IMR-90 (cell line): ENCODE data around the gene FAM118A. TPM values are rescaled to one million over a fixed set of nuclear protein-coding genes. Genes with fewer than 3 reads are reported as not detected.

Experiments
- ATAC-seq: fragments of 200-7000 bp; cut with Tn5 transposase; 2 replicates; pipeline ENCODE4 v1.9.1; 2020; ENCODE audit warnings: low read depth, mild to moderate bottlenecking, moderate library complexity
- BruUV-seq: library from RNA; stranded (reverse); fragments of 400-500 nt; replicated peaks from 2 replicates; lab custom pipeline; 2021; lab: Mats Ljungman, UMichigan
- CTCF ChIA-PET: fragments of 300-600 bp; formaldehyde crosslinking; extraction: SDS; loops from one replicate; lab custom pipeline; 2021; ENCODE audit warnings: antibody characterized with exemption; lab: Yijun Ruan, JAX
- POLR2A ChIA-PET: fragments of 300-600 bp; sonication (Branson Sonifier 250); formaldehyde crosslinking; loops from one replicate; lab custom pipeline; 2022; ENCODE audit warnings: antibody characterized with exemption; ENCODE audit not compliant: unreplicated experiment; lab: Charles Lee
- DNase-seq: peaks from one replicate; pipeline ENCODE4 v3.0.0; 2013
- H2AFZ ChIP-seq: replicated peaks from 2 replicates; pipeline ENCODE3; 2013; ENCODE audit warnings: low read length, mild to moderate bottlenecking; ENCODE audit not compliant: poor library complexity
- H2AK5ac ChIP-seq: 2 replicates; pipeline ENCODE4 v1.6.1; 2013; ENCODE audit warnings: low read depth, low read length, inconsistent platforms
- H2AK9ac ChIP-seq: replicated peaks from 2 replicates; pipeline ENCODE3; 2013; ENCODE audit warnings: mild to moderate bottlenecking, low read depth, low read length, moderate library complexity; ENCODE audit not compliant: poor library complexity
- H2BK120ac ChIP-seq: 2 replicates; pipeline ENCODE4 v1.6.1; 2013; ENCODE audit warnings: low read depth, low read length, inconsistent platforms
- H2BK15ac ChIP-seq: 3 replicates; pipeline ENCODE4 v1.6.1; 2013; ENCODE audit warnings: low read depth, low read length, inconsistent platforms
- H2BK20ac ChIP-seq: 2 replicates; pipeline ENCODE4 v1.6.1; 2013; ENCODE audit warnings: low read depth, mild to moderate bottlenecking, inconsistent platforms, low read length, moderate library complexity
- H2BK5ac ChIP-seq: 2 replicates; pipeline ENCODE4 v1.6.1; 2013; ENCODE audit warnings: mild to moderate bottlenecking, low read depth, low read length, inconsistent platforms; ENCODE audit not compliant: poor library complexity, severe bottlenecking
- H3K14ac ChIP-seq: replicated peaks from 2 replicates; pipeline ENCODE4 v1.6.1; 2013; ENCODE audit warnings: low read depth, low read length, inconsistent platforms
- H3K18ac ChIP-seq: 2 replicates; pipeline ENCODE4 v1.6.1; 2013; ENCODE audit warnings: low read depth, low read length, control low read depth
- H3K23ac ChIP-seq: 2 replicates; pipeline ENCODE4 v1.6.1; 2013; ENCODE audit warnings: low read depth, low read length, inconsistent platforms
- H3K27ac ChIP-seq: 2 replicates; pipeline ENCODE4 v1.5.1; 2013; ENCODE audit warnings: mild to moderate bottlenecking, control low read depth, low read length; ENCODE audit not compliant: insufficient read depth
- H3K27me3 ChIP-seq: 2 replicates; pipeline ENCODE4 v1.6.1; 2013; ENCODE audit warnings: low read length; ENCODE audit not compliant: control insufficient read depth, insufficient read depth
- H3K36me3 ChIP-seq: 2 replicates; pipeline ENCODE4 v1.6.1; 2013; ENCODE audit warnings: low read length, mixed read lengths; ENCODE audit not compliant: control insufficient read depth, insufficient read depth
- H3K4ac ChIP-seq: 2 replicates; pipeline ENCODE4 v1.6.1; 2013; ENCODE audit warnings: low read depth, low read length, inconsistent platforms
- H3K4me1 ChIP-seq: 2 replicates; pipeline ENCODE4 v1.6.1; 2013; ENCODE audit warnings: low read length, mixed read lengths; ENCODE audit not compliant: control insufficient read depth, insufficient read depth
- H3K4me2 ChIP-seq: 2 replicates; pipeline ENCODE4 v1.6.1; 2013; ENCODE audit warnings: low read depth, mild to moderate bottlenecking, control low read depth, low read length, moderate library complexity
- H3K4me3 ChIP-seq: 2 replicates; pipeline ENCODE4 v1.5.1; 2013; ENCODE audit warnings: low read depth, mild to moderate bottlenecking, control low read depth, low read length, moderate library complexity; ENCODE audit not compliant: insufficient read depth
- H3K56ac ChIP-seq: 2 replicates; pipeline ENCODE4 v1.6.1; 2013; ENCODE audit warnings: low read length, inconsistent platforms; ENCODE audit not compliant: insufficient read depth; ENCODE audit errors: extremely low read depth
- H3K79me1 ChIP-seq, 2 experiments: 2 replicates each; pipeline ENCODE4 v1.6.1; 2013; ENCODE audit warnings: low read length in 2 of 2, inconsistent platforms in 1 of 2, low read depth in 1 of 2
- H3K9ac ChIP-seq: 2 replicates; pipeline ENCODE4 v1.6.1; 2013; ENCODE audit warnings: low read depth, low read length, control low read depth
- H3K9me1 ChIP-seq: 2 replicates; pipeline ENCODE4 v1.6.1; 2013; ENCODE audit warnings: low read length, inconsistent platforms; ENCODE audit not compliant: insufficient read depth
- H3K9me3 ChIP-seq: 2 replicates; pipeline ENCODE4 v1.6.1; 2013; ENCODE audit warnings: low read length; ENCODE audit not compliant: control insufficient read depth, insufficient read depth
- H4K20me1 ChIP-seq: 2 replicates; pipeline ENCODE4 v1.6.1; 2013; ENCODE audit warnings: low read length, inconsistent platforms; ENCODE audit not compliant: insufficient read depth
- H4K5ac ChIP-seq: 2 replicates; pipeline ENCODE4 v1.6.1; 2013; ENCODE audit warnings: mild to moderate bottlenecking, low read depth, low read length, control low read depth
- H4K8ac ChIP-seq, 2 experiments: 2 replicates each; pipeline ENCODE4 v1.6.1; 2013; ENCODE audit warnings: low read depth in 2 of 2, low read length in 2 of 2, control low read depth in 1 of 2, inconsistent platforms in 1 of 2
- H4K91ac ChIP-seq: 2 replicates; pipeline ENCODE4 v1.6.1; 2013; ENCODE audit warnings: low read depth, low read length, inconsistent platforms; ENCODE audit not compliant: insufficient read depth
- BHLHE40 ChIP-seq: fragments of 150-350 bp; IDR thresholded peaks from 2 replicates; pipeline ENCODE4 v1.6.1; 2016; ENCODE audit warnings: mild to moderate bottlenecking, low read depth, low read length
- CHD1 ChIP-seq: IDR thresholded peaks from 2 replicates; pipeline ENCODE4 v1.6.1; 2012; ENCODE audit warnings: low read depth, low read length, improper control_type of control experiment
- FOS ChIP-seq: fragments of 150-350 bp; IDR thresholded peaks from 2 replicates; pipeline ENCODE4 v1.6.1; 2016; ENCODE audit warnings: low read depth, low read length
- MAZ ChIP-seq: IDR thresholded peaks from 2 replicates; pipeline ENCODE4 v1.6.1; 2012; ENCODE audit warnings: low read depth, mild to moderate bottlenecking, low read length, improper control_type of control experiment, moderate library complexity, borderline replicate concordance
- MXI1 ChIP-seq: IDR thresholded peaks from 2 replicates; pipeline ENCODE4 v1.6.1; 2012; ENCODE audit warnings: low read depth, mild to moderate bottlenecking, low read length, moderate library complexity, borderline replicate concordance
- NFE2L2 ChIP-seq: fragments of 150-350 bp; IDR thresholded peaks from 2 replicates; pipeline ENCODE4 v1.6.1; 2016; ENCODE audit warnings: low read depth, mild to moderate bottlenecking, low read length
- POLR2A ChIP-seq: IDR thresholded peaks from 2 replicates; pipeline ENCODE4 v1.6.1; 2012; ENCODE audit warnings: mild to moderate bottlenecking, low read depth, low read length
- RCOR1 ChIP-seq: IDR thresholded peaks from 2 replicates; pipeline ENCODE4 v1.6.1; 2012; ENCODE audit warnings: mild to moderate bottlenecking, low read length, improper control_type of control experiment; ENCODE audit not compliant: insufficient replicate concordance
- RFX5 ChIP-seq: IDR thresholded peaks from 2 replicates; pipeline ENCODE4 v1.8.0; 2012; ENCODE audit warnings: low read depth, mild to moderate bottlenecking, low read length, moderate library complexity
- WGBS, 2 experiments: methylation state at CpG; one replicate each; pipeline versions ENCODE4 v1.1.5 to v1.1.7; 2013; ENCODE audit warnings: missing lambda C conversion rate in 2 of 2; ENCODE audit not compliant: insufficient read length in 1 of 2; ENCODE audit errors: extremely low coverage in 2 of 2; 5-methylcytosine and 5-hydroxymethylcytosine counted together
- dilution Hi-C: fragments of 300-500 bp; cut with HindIII; formaldehyde crosslinking; loops from one replicate; pipeline ENCODE4 v1.14.3; 2018; ENCODE audit warnings: low sequenced_read_pairs; ENCODE audit not compliant: unreplicated experiment
- in situ Hi-C: fragments of 300-500 bp; cut with MboI; formaldehyde crosslinking; loops from 3 replicates; pipeline ENCODE4 v1.14.3; 2019; ENCODE audit warnings: low sequenced_read_pairs, inconsistent platforms, mixed read lengths
- intact Hi-C: fragments of 100-400 bp; cut with micrococcal nuclease; formaldehyde crosslinking; loops from 2 replicates; pipeline ENCODE4 v1.10.0; 2022
- polyA plus RNA-seq, 3 experiments: library from polyadenylated mRNA; depleted of rRNA; stranded (reverse); fragments of >200 nt; gene quantifications; 2 replicates each; pipeline ENCODE4 v1.2.3, GENCODE V29; 2012; ENCODE audit warnings: low replicate concordance in 1 of 3
- total RNA-seq: library from RNA; depleted of rRNA; stranded (reverse); fragments of >200 nt; gene quantifications from 2 replicates; pipeline ENCODE4 v1.2.3, GENCODE V29; 2012
- TF ChIP-seq, protein P1 (sequence below): fragments of 150-350 bp; IDR thresholded peaks from 2 replicates; pipeline ENCODE4 v1.6.1; 2016; ENCODE audit warnings: low read depth, mild to moderate bottlenecking, low read length, moderate library complexity, borderline replicate concordance

Gene FAM118A
- total and polyA plus RNA-seq, 2 of the 4 experiments (the other 2 are of a cell fraction) = 20.6 to 95.6 TPM

DNA sequence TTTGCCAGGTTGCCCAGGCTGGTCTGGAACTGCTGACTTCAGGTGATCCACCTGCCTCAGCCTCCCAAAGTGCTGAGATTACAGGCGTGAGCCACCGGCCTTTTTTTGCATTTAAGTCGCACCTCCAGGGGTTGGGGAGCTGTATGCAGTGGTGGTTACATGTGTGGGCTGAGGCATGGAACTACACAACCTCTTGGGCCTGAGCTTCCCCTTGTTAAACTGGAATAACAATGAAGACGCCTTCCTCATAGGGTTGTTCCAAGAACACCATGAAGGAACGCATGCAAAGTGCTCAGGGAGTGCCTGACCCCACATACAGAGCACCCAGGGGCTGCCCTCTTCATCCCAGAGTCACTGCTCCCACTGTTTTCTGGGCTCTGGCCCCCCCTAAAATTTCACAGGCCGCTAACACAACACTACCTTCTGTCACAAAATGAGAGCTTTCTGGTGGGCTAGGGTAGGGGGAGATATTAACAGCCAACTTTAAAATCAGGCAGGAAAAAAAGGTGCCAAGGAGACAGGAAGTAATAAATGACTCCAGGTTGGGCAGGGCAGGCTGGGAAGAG, 1.3 kb upstream of the FAM118A start:
- peak overlapping the region; percentile 97 for H2AFZ ChIP-seq

More for the DNA sequence above, 1.3 kb upstream of the FAM118A start:
- WGBS, 2 experiments = no CpG with 5 or more reads among the region's 6 CpGs
- Histone ChIP-seq H3K9ac (no peak overlapping the region), H3K27ac (no peak overlapping the region), H3K9me1 (0 out of 2 replicates have a peak, but pooled peaks cover 10% of the 10 kb centered on the region), H3K36me3 (no peaks in the 10 kb centered on the region; the same call in 1 of the 2 replicates), H2AK5ac (peak overlapping the region; percentile 59; the same call in 1 of the 2 replicates), H3K4me3 (no peak overlapping the region), H3K9me3 (no peaks in the 10 kb centered on the region), H3K27me3 (no peaks in the 10 kb centered on the region), H2AK9ac (peak overlapping the region; percentile 4), H3K23ac (no peak overlapping the region), H3K18ac (no peak overlapping the region; the same call in 1 of the 2 replicates), H4K8ac (peak overlapping the region; percentile 99 to 100), H3K4me2 (no peak overlapping the region), H3K79me1 (peaks cover 8 to 37% of the 10 kb centered on the region in 2 experiments; a peak in 3 of 4 replicates), H3K4ac (no peak overlapping the region), H3K4me1 (peaks cover 13% of the 10 kb centered on the region), H4K5ac (peak overlapping the region; percentile 100; the same call in 1 of the 2 replicates), H2BK20ac (no peak overlapping the region), H2BK120ac (no peak overlapping the region), H3K14ac (no peak overlapping the region), H3K56ac (no peak overlapping the region), H4K20me1 (peaks cover 9% of the 10 kb centered on the region; the same call in 1 of the 2 replicates), H4K91ac (0 out of 2 replicates have a peak overlapping the region, but pooled peaks have one; percentile 8), H2BK15ac (no peak overlapping the region), H2BK5ac (no peak overlapping the region)
- TF ChIP-seq RFX5 = no peak
- TF ChIP-seq, protein P1, sequence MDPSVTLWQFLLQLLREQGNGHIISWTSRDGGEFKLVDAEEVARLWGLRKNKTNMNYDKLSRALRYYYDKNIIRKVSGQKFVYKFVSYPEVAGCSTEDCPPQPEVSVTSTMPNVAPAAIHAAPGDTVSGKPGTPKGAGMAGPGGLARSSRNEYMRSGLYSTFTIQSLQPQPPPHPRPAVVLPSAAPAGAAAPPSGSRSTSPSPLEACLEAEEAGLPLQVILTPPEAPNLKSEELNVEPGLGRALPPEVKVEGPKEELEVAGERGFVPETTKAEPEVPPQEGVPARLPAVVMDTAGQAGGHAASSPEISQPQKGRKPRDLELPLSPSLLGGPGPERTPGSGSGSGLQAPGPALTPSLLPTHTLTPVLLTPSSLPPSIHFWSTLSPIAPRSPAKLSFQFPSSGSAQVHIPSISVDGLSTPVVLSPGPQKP = no peak
- no peak for TF ChIP-seq CHD1
- no peak for TF ChIP-seq MAZ
- TF ChIP-seq NFE2L2 = no peak
- no peak for TF ChIP-seq POLR2A
- TF ChIP-seq RCOR1 = no peak
- TF ChIP-seq BHLHE40 = no peak
- TF ChIP-seq FOS = no peak
- no peak for TF ChIP-seq MXI1
- intact Hi-C loops = no loop called here
- no peak for ATAC-seq
- dilution Hi-C loops = no loop called here
- DNase-seq = no peak
- ChIA-PET POLR2A (no interaction called here), CTCF (no interaction called here)
- no TSS peak for BruUV-seq
- in situ Hi-C loops = no loop called here
